Testis (tissue), 2 donors: ENCODE measurements around the gene IREB2.

Source experiments
- CTCF ChIP-seq, 3 experiments: fragments of 450-650 bp in 2 of 3; fragments of 200-600 bp in 1 of 3; sonication (generic) in 1 of 3; IDR thresholded peaks; one replicate each; pipeline ENCODE4 v1.5.1; 2016 to 2019; ENCODE audit warnings: antibody characterized with exemption in 3 of 3, mild to moderate bottlenecking in 2 of 3, moderate library complexity in 1 of 3
- POLR2A ChIP-seq: fragments of 450-650 bp; IDR thresholded peaks from one replicate; pipeline ENCODE4 v1.6.1; 2017; ENCODE audit warnings: antibody characterized with exemption, mild to moderate bottlenecking, moderate library complexity

- TF ChIP-seq POLR2A (no peak), CTCF (IDR thresholded peaks at IDR 0.05) (no peak)
Measured at GRCh38 chr15:78492872-78493271, 54.9 kb downstream of the IREB2 start.
